SHP77 (cell line): ENCODE data around the gene KANSL1L.

Experiments used
- DNase-seq, 2 experiments: peaks; one replicate each; lab custom pipeline; 2025; lab: John Stamatoyannopoulos, UW

KANSL1L gene

GRCh38 chr2:210000464-210001324 is 170.5 kb downstream of the KANSL1L start:
- no peak for DNase-seq

GRCh38 chr2:209998596-209998995 is 172.6 kb downstream of the KANSL1L start:
- no peak for DNase-seq

- DNase-seq, result no peak
These were observed 177.2 kb downstream of the KANSL1L start for GRCh38 chr2:209993968-209994367.

- DNase-seq, result no peak
These were observed 180.4 kb downstream of the KANSL1L start for GRCh38 chr2:209990838-209991237.

- no peak for DNase-seq
These were observed 183.2 kb downstream of the KANSL1L start for GRCh38 chr2:209988010-209988409.

GRCh38 chr2:209986415-209986814 is 184.8 kb downstream of the KANSL1L start:
- no peak for DNase-seq

GRCh38 chr2:209985874-209986273 is 185.3 kb downstream of the KANSL1L start:
- DNase-seq, result no peak

- no peak for DNase-seq
These were observed 186.9 kb downstream of the KANSL1L start for GRCh38 chr2:209984291-209984690.

- DNase-seq, result peak; percentile 12 to 14
These were observed 193.6 kb downstream of the KANSL1L start for GRCh38 chr2:209977386-209978239.

GRCh38 chr2:209976698-209977385 is 194.4 kb downstream of the KANSL1L start:
- DNase-seq, result no peak

- no peak for DNase-seq
These were observed 196.6 kb downstream of the KANSL1L start for GRCh38 chr2:209974576-209974975.

- DNase-seq, result no peak
These were observed 197.9 kb downstream of the KANSL1L start for GRCh38 chr2:209973328-209973727.
